Keratinocyte (primary cell): ENCODE results near the gene LSP1.

Experiments used
- CTCF ChIP-seq, 3 experiments: IDR thresholded peaks in 1 of 3; conservative IDR thresholded peaks in 1 of 3; optimal IDR thresholded peaks in 1 of 3; 2 replicates in 2 of 3; 3 replicates in 1 of 3; pipeline versions ENCODE3 to v1.5.1; 2011; ENCODE audit warnings: low read length in 3 of 3, mild to moderate bottlenecking in 3 of 3, moderate library complexity in 2 of 3, control low read depth in 1 of 3, inconsistent platforms in 1 of 3; ENCODE audit not compliant: insufficient read depth in 2 of 3; ENCODE audit errors: extremely low read depth in 1 of 3
- EZH2 ChIP-seq: IDR thresholded peaks from one replicate; pipeline ENCODE4 v1.6.1; 2012; ENCODE audit warnings: inconsistent platforms, mild to moderate bottlenecking, low read length, moderate library complexity

- TF ChIP-seq CTCF (optimal IDR thresholded peaks at IDR 0.05 in 1 of 3, IDR thresholded peaks at IDR 0.05 in 1 of 3, conservative IDR thresholded peaks at IDR 0.05 in 1 of 3; ENCODE audit: extremely low read depth in 1 of 3, insufficient read depth in 2 of 3, low read length in 3 of 3): no peak
- TF ChIP-seq EZH2: no peak
These were observed 55.7 kb downstream of the LSP1 start for GRCh38 chr11:1908618-1909017.
